Astrocyte (in vitro differentiated cells and primary cell): ENCODE results near the gene DDB1. TPM values are rescaled to one million over a fixed set of nuclear protein-coding genes. Genes with fewer than 3 reads are reported as not detected.

Source experiments
- DNase-seq: peaks from one replicate; pipeline ENCODE4 v3.0.0-alpha.2; 2010; ENCODE audit warnings: low read depth
- FAIRE-seq: peaks from 2 replicates; lab custom pipeline; 2011; peaks lifted over from hg19 to GRCh38; lab: Jason Lieb, UNC
- H2AFZ ChIP-seq: 2 replicates; pipeline ENCODE4 v1.6.0; 2012; ENCODE audit warnings: low read depth, low read length, inconsistent platforms
- H3K27ac ChIP-seq: 2 replicates; pipeline ENCODE4 v1.5.1; 2011; ENCODE audit warnings: low read depth, low read length, inconsistent platforms
- H3K27me3 ChIP-seq: 2 replicates; pipeline ENCODE4 v1.6.0; 2011; ENCODE audit warnings: low read length, inconsistent platforms; ENCODE audit not compliant: insufficient read depth
- H3K36me3 ChIP-seq: 2 replicates; pipeline ENCODE4 v1.5.1; 2011; ENCODE audit warnings: low read length, inconsistent platforms; ENCODE audit not compliant: insufficient read depth
- H3K4me1 ChIP-seq: 2 replicates; pipeline ENCODE4 v1.5.1; 2011; ENCODE audit warnings: low read length, inconsistent platforms; ENCODE audit not compliant: insufficient read depth
- H3K4me2 ChIP-seq: 2 replicates; pipeline ENCODE4 v1.6.0; 2012; ENCODE audit warnings: low read length, inconsistent platforms
- H3K4me3 ChIP-seq: 2 replicates; pipeline ENCODE4 v1.5.1; 2011; ENCODE audit warnings: low read depth, mild to moderate bottlenecking, low read length, inconsistent platforms; ENCODE audit not compliant: insufficient read depth
- H3K79me2 ChIP-seq: 2 replicates; pipeline ENCODE4 v1.6.0; 2012; ENCODE audit warnings: mild to moderate bottlenecking, low read length, inconsistent platforms; ENCODE audit not compliant: insufficient read depth
- H3K9ac ChIP-seq: 2 replicates; pipeline ENCODE4 v1.6.0; 2012; ENCODE audit warnings: mild to moderate bottlenecking, low read length, inconsistent platforms
- H3K9me3 ChIP-seq: 2 replicates; pipeline ENCODE4 v1.5.1; 2012; ENCODE audit warnings: low read depth, mild to moderate bottlenecking, low read length, inconsistent platforms; ENCODE audit not compliant: insufficient read depth
- H4K20me1 ChIP-seq: 2 replicates; pipeline ENCODE4 v1.6.0; 2012; ENCODE audit warnings: low read length, inconsistent platforms; ENCODE audit not compliant: insufficient read depth
- H3K27ac Mint-ChIP-seq: one replicate; pipeline ENCODE4 v1.8.0; 2021; ENCODE audit warnings: mild to moderate bottlenecking, mixed read lengths; ENCODE audit not compliant: unreplicated experiment
- H3K27me3 Mint-ChIP-seq: one replicate; pipeline ENCODE4 v1.8.0; 2021; ENCODE audit warnings: low read depth, mixed read lengths; ENCODE audit not compliant: unreplicated experiment
- H3K36me3 Mint-ChIP-seq: one replicate; pipeline ENCODE4 v1.8.0; 2021; ENCODE audit warnings: low read depth, mixed read lengths; ENCODE audit not compliant: unreplicated experiment
- H3K4me1 Mint-ChIP-seq: one replicate; pipeline ENCODE4 v1.8.0; 2021; ENCODE audit warnings: low read depth, mixed read lengths; ENCODE audit not compliant: unreplicated experiment
- H3K4me3 Mint-ChIP-seq: one replicate; pipeline ENCODE4 v1.8.0; 2021; ENCODE audit warnings: mild to moderate bottlenecking, moderate library complexity, mixed read lengths; ENCODE audit not compliant: unreplicated experiment
- H3K9me3 Mint-ChIP-seq: one replicate; pipeline ENCODE4 v1.8.0; 2021; ENCODE audit warnings: mild to moderate bottlenecking, mixed read lengths; ENCODE audit not compliant: unreplicated experiment
- CTCF ChIP-seq: IDR thresholded peaks from 2 replicates; pipeline ENCODE4 v1.5.1; 2011; ENCODE audit warnings: low read depth, mild to moderate bottlenecking, inconsistent platforms, low read length, moderate library complexity; ENCODE audit not compliant: insufficient read depth
- EZH2 ChIP-seq: IDR thresholded peaks from 2 replicates; pipeline ENCODE4 v1.6.1; 2012; ENCODE audit warnings: mild to moderate bottlenecking, low read length, inconsistent platforms; ENCODE audit not compliant: insufficient read depth
- total RNA-seq: library from RNA; stranded (reverse); gene quantifications from 2 replicates; pipeline ENCODE4 v1.2.1, GENCODE V29; 2021

The DDB1 gene
- total RNA-seq, 1 donor from 2014 or later = 251 TPM

DNA sequence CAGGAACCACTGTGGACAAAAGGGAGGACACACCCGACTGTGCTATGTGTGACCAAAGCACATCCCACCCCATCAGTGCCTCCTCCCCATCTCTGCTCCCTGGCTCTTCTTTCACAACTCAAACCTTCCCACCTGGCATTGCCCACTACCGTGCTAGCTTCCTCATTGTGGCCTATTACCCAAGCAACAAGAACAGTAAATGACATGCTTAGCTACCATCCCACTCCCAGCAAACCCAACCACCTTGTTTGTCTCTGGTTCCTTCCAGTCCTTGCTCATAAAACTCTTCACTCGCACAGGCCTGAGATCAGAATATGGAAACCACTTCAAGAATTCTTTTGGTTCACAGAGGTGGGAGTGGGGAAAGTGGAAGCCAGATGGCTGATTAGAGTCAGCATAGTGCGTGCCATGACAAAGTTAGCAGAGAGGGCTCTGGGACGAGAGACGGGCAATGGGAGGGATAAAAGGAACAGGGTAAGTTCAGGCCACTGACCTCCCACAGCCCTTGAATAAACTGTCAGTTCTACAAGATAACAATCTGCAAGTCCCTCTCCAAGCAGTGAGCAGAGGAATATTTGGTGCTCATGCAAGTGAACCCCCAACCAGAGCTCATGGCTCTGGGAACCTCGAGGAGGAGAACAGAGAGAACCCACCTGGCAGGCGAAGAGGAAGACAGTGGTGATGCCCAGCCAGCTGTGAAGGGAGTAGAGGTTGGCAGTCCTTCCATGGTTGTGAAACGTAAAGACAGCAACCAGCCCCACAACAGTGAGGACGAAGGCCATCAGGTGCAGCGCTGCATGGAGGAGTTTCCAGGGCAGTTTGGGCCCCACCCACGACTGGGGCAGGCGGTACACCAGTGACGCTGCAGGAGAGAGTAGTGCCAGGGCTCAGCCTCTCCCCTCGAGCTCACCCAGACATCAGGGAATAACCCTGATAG, 20.5 kb upstream of the DDB1 start:
- H3K27ac Mint-ChIP-seq = no peak overlapping the region
- H3K4me1 Mint-ChIP-seq = no peaks in the 10 kb centered on the region
- Histone ChIP-seq H3K4me2 (no peak overlapping the region), H3K9ac (no peak overlapping the region), H4K20me1 (peaks cover 4% of the 10 kb centered on the region), H2AFZ (no peak overlapping the region), H3K4me3 (no peak overlapping the region), H3K27me3 (no peaks in the 10 kb centered on the region), H3K9me3 (no peaks in the 10 kb centered on the region), H3K27ac (no peak overlapping the region), H3K79me2 (no peaks in the 10 kb centered on the region), H3K4me1 (no peaks in the 10 kb centered on the region), H3K36me3 (peaks cover 12% of the 10 kb centered on the region)
- no peak for FAIRE-seq
- no peak overlapping the region for H3K4me3 Mint-ChIP-seq
- peaks cover 21% of the 10 kb centered on the region for H3K36me3 Mint-ChIP-seq
- no peak for TF ChIP-seq EZH2
- no peak for TF ChIP-seq CTCF
- peaks cover 4% of the 10 kb centered on the region for H3K9me3 Mint-ChIP-seq
- no peak for DNase-seq
- no peaks in the 10 kb centered on the region for H3K27me3 Mint-ChIP-seq

DNA sequence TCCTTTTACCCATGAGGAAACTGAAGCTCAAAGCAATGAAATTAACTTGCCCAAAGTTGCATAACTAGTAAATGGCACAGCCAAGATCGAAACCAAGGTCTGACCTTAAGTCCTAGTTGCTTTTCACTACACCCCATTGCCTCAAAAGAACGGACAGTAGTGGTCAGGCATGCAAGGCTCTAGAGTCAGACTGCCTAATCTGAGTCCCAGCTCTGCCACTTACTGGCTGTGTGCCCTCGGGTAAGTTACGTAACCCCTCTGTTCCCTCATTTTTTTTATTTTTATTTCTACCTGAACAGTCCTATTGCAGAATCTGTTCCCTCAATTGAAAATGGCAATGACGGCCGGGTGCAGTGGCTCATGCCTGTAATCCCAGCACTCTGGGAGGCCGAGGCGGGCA, 19.1 kb upstream of the DDB1 start:
- peaks cover 4% of the 10 kb centered on the region for H4K20me1 ChIP-seq
- FAIRE-seq (no peak), DNase-seq (no peak)
- no peak overlapping the region for H3K27ac ChIP-seq
- no peak overlapping the region for H3K4me3 ChIP-seq
- no peak overlapping the region for H3K4me2 ChIP-seq
- H3K36me3 Mint-ChIP-seq = peaks cover 26% of the 10 kb centered on the region
- no peak overlapping the region for H2AFZ ChIP-seq
- H3K27me3 Mint-ChIP-seq = no peaks in the 10 kb centered on the region
- H3K27ac Mint-ChIP-seq = no peak overlapping the region
- H3K79me2 ChIP-seq = no peaks in the 10 kb centered on the region
- H3K4me3 Mint-ChIP-seq = no peak overlapping the region
- peaks cover 4% of the 10 kb centered on the region for H3K9me3 Mint-ChIP-seq
- no peak for TF ChIP-seq EZH2
- TF ChIP-seq CTCF = no peak
- no peaks in the 10 kb centered on the region for H3K27me3 ChIP-seq
- H3K36me3 ChIP-seq = peaks cover 15% of the 10 kb centered on the region
- H3K9me3 ChIP-seq = no peaks in the 10 kb centered on the region
- no peak overlapping the region for H3K9ac ChIP-seq
- no peaks in the 10 kb centered on the region for H3K4me1 ChIP-seq
- H3K4me1 Mint-ChIP-seq = peaks cover 7% of the 10 kb centered on the region

- no peak for TF ChIP-seq CTCF
- no peak for TF ChIP-seq EZH2
Observed at GRCh38 chr11:61350803-61351202, 17.9 kb upstream of the DDB1 start.

More at GRCh38 chr11:61350803-61351202, 17.9 kb upstream of the DDB1 start:
- H3K27ac ChIP-seq = no peak overlapping the region
- Mint-ChIP-seq H3K27ac (no peak overlapping the region), H3K9me3 (peaks cover 4% of the 10 kb centered on the region), H3K36me3 (peaks cover 24% of the 10 kb centered on the region), H3K4me1 (peaks cover 7% of the 10 kb centered on the region), H3K27me3 (no peaks in the 10 kb centered on the region), H3K4me3 (no peak overlapping the region)
- no peak overlapping the region for H2AFZ ChIP-seq
- no peak for DNase-seq
- peaks cover 4% of the 10 kb centered on the region for H4K20me1 ChIP-seq
- FAIRE-seq = no peak
- no peak overlapping the region for H3K4me2 ChIP-seq
- no peaks in the 10 kb centered on the region for H3K79me2 ChIP-seq
- no peak overlapping the region for H3K9ac ChIP-seq
- no peaks in the 10 kb centered on the region for H3K27me3 ChIP-seq
- H3K9me3 ChIP-seq = no peaks in the 10 kb centered on the region
- H3K4me3 ChIP-seq = no peak overlapping the region
- no peaks in the 10 kb centered on the region for H3K4me1 ChIP-seq
- H3K36me3 ChIP-seq = peaks cover 15% of the 10 kb centered on the region
